ENCODE data around the gene PPM1E. TPM values are rescaled to one million over a fixed set of nuclear protein-coding genes. Genes with fewer than 3 reads are reported as not detected.
A peak's percentile ranks its signal among the peaks of the same experiment; 100 is the strongest.

PPM1E gene
- total RNA-seq, 2 donors from 2014 or later = 0.07 to 0.12 TPM

- Mint-ChIP-seq H3K9me3 (no peaks in the 10 kb centered on the region), H3K36me3 (ENCODE audit: insufficient read depth in 2 of 2) (peaks cover 0 to 5% of the 10 kb centered on the region in 2 donors), H3K4me3 (no peak overlapping the region), H3K27ac (peak overlapping the region; percentile 38), H3K4me1 (ENCODE audit: low read depth) (no peaks in the 10 kb centered on the region), H3K27me3 (ENCODE audit: low read depth) (no peaks in the 10 kb centered on the region)
- ATAC-seq (replicated peaks in 1 of 2) (no peak), DNase-seq (no peak)
Measured at GRCh38 chr17:59027750-59028149, 272.1 kb downstream of the PPM1E start.

DNA sequence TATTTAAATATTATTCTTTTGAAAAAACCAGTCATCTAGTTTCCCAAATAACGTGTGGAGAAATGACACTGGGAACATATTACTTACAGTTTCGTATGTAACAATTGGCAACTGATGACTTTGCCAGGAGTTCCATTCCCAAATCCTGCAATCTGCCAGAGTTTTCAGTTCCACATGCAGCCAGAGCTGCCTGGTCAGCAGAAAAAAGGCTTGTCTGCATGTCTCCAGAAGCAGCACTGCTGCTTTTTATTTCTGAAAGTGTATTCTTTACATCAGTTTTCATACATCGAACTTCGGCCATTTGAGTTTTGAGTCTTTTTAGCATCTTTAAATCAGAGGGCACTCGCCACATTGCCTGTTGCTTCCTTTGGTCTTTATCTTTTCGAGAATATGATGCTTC lies 272.7 kb downstream of the PPM1E start:
- ATAC-seq (replicated peaks in 1 of 2) (no peak), DNase-seq (no peak)
- H3K27ac Mint-ChIP-seq = no peak overlapping the region
- H3K27me3 Mint-ChIP-seq (ENCODE audit: low read depth) = no peaks in the 10 kb centered on the region
- no peaks in the 10 kb centered on the region for H3K4me1 Mint-ChIP-seq (ENCODE audit: low read depth)
- H3K36me3 Mint-ChIP-seq (ENCODE audit: insufficient read depth in 2 of 2) = peaks cover 0 to 5% of the 10 kb centered on the region in 2 donors
- H3K4me3 Mint-ChIP-seq = no peak overlapping the region
- no peaks in the 10 kb centered on the region for H3K9me3 Mint-ChIP-seq

DNA sequence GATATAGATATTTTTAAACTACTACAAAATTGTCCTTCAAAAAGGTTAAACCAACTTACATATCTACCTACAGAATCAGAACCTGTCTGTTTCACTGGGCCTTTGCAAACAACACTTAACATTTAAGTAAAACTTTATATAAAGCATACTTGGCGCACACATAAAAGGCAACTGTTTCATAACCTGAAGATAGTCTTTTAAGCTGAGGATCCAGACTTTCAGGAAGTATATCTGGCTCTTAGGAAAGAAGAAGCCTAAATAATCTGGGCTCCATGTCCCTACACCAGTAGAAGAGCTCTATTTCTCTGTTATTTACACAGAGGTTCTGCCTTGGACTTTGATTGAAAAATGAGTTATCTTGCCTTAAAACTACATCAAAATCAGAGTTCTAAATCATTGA lies 275.2 kb downstream of the PPM1E start:
- Mint-ChIP-seq H3K9me3 (no peaks in the 10 kb centered on the region), H3K4me3 (no peak overlapping the region), H3K36me3 (ENCODE audit: insufficient read depth in 2 of 2) (peaks cover 0 to 7% of the 10 kb centered on the region in 2 donors), H3K27ac (no peak overlapping the region), H3K4me1 (ENCODE audit: low read depth) (no peaks in the 10 kb centered on the region), H3K27me3 (ENCODE audit: low read depth) (no peaks in the 10 kb centered on the region)
- ATAC-seq (replicated peaks in 1 of 2) (no peak), DNase-seq (no peak)

Other genes starting within 250 kb of the PPM1E start
- 10 to 100 TPM; 75.5 to 88.4 TPM for gene MTMR4, start 241.2 kb upstream of the PPM1E start, total RNA-seq
- under 1 TPM; 0.46 to 0.84 TPM for gene TEX14, start 63.8 kb upstream of the PPM1E start, total RNA-seq
- gene RAD51C, start 63.3 kb upstream of the PPM1E start, total RNA-seq = 100 to 1,000 TPM in 1 of 2 donors, 10 to 100 TPM in 1; 81.2 to 105 TPM

Data from activated T-cell treated with anti-CD3 and anti-CD28 coated beads, Interleukin-2, amount 50 U/mL, for 72 hours (primary cell).